Measurements from ENCODE around the gene MTR.
A peak's percentile ranks its signal among the peaks of the same experiment; 100 is the strongest.

The MTR gene

GRCh38 chr1:236779312-236779711 is 15.8 kb upstream of the MTR start:
- DNase-seq (ENCODE audit: low spot score): no peak

- DNase-seq (ENCODE audit: low spot score): no peak
Measured at GRCh38 chr1:236785477-236785876, 9.6 kb upstream of the MTR start.

GRCh38 chr1:236786453-236786852 is 8.6 kb upstream of the MTR start:
- DNase-seq (ENCODE audit: low spot score): no peak

GRCh38 chr1:236794585-236795034 is 482 bp upstream of the MTR start:
- DNase-seq (ENCODE audit: low spot score): no peak

GRCh38 chr1:236795757-236796667 is 920 bp downstream of the MTR start:
- no peak for DNase-seq (ENCODE audit: low spot score)

- DNase-seq (ENCODE audit: low spot score): no peak
Measured at GRCh38 chr1:236799001-236799400, 3.9 kb downstream of the MTR start.

GRCh38 chr1:236800002-236800620 is 5.0 kb downstream of the MTR start:
- no peak for DNase-seq (ENCODE audit: low spot score)

GRCh38 chr1:236800623-236801022 is 5.5 kb downstream of the MTR start:
- DNase-seq (ENCODE audit: low spot score): no peak

GRCh38 chr1:236802264-236802663 is 7.2 kb downstream of the MTR start:
- DNase-seq (ENCODE audit: low spot score): no peak

- DNase-seq (ENCODE audit: low spot score): no peak
Measured at GRCh38 chr1:236806634-236807033, 11.5 kb downstream of the MTR start.

GRCh38 chr1:236808005-236808404 is 12.9 kb downstream of the MTR start:
- DNase-seq (ENCODE audit: low spot score): no peak

GRCh38 chr1:236808564-236809130 is 13.6 kb downstream of the MTR start:
- DNase-seq (ENCODE audit: low spot score): no peak

GRCh38 chr1:236809148-236809547 is 14.1 kb downstream of the MTR start:
- DNase-seq (ENCODE audit: low spot score): peak; percentile 41

GRCh38 chr1:236810018-236810417 is 14.9 kb downstream of the MTR start:
- DNase-seq (ENCODE audit: low spot score): no peak

- DNase-seq (ENCODE audit: low spot score): no peak
Measured at GRCh38 chr1:236812334-236813030, 17.4 kb downstream of the MTR start.

- DNase-seq (ENCODE audit: low spot score): no peak
Measured at GRCh38 chr1:236815941-236816340, 20.8 kb downstream of the MTR start.

- DNase-seq (ENCODE audit: low spot score): no peak
Measured at GRCh38 chr1:236819856-236820255, 24.8 kb downstream of the MTR start.

- peak; percentile 42 for DNase-seq (ENCODE audit: low spot score)
Measured at GRCh38 chr1:236821091-236821627, 26.1 kb downstream of the MTR start.

GRCh38 chr1:236823559-236823958 is 28.5 kb downstream of the MTR start:
- DNase-seq (ENCODE audit: low spot score): no peak

GRCh38 chr1:236829085-236829484 is 34.0 kb downstream of the MTR start:
- no peak for DNase-seq (ENCODE audit: low spot score)

- no peak for DNase-seq (ENCODE audit: low spot score)
Measured at GRCh38 chr1:236830116-236830515, 35.0 kb downstream of the MTR start.

- no peak for DNase-seq (ENCODE audit: low spot score)
Measured at GRCh38 chr1:236830560-236830959, 35.5 kb downstream of the MTR start.

Measured in D341Med (cell line).